Brain pericyte (primary cell): ENCODE results near the gene ZBTB25.
A peak's percentile ranks its signal among the peaks of the same experiment; 100 is the strongest.

Experiments
- DNase-seq: peaks from one replicate; pipeline ENCODE4 v3.0.0-alpha.2; 2012; ENCODE audit warnings: low read depth, low spot score

The ZBTB25 gene

DNA sequence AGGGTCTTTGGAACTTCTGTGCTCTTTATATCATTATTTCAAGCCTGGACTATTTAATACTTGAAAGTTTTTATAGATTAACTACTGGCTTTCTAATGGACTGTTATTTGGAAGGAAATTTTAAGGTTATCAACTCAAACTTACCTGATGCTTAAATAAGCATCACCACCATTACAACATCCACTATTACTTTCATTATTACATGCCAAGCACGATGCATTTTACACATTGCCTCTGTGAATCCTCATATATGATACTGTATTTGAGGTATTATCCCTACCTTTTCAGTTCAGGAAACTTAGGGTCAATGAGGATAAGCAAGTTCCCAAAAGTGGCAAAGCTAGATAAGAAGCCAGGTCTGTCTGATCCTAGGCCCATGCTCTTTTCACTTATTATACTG, 13.3 kb upstream of the ZBTB25 start:
- DNase-seq, result no peak

GRCh38 chr14:64515053-64515452, 11.4 kb upstream of the ZBTB25 start:
- DNase-seq, result no peak

GRCh38 chr14:64513271-64513670, 9.6 kb upstream of the ZBTB25 start:
- DNase-seq, result no peak

DNA sequence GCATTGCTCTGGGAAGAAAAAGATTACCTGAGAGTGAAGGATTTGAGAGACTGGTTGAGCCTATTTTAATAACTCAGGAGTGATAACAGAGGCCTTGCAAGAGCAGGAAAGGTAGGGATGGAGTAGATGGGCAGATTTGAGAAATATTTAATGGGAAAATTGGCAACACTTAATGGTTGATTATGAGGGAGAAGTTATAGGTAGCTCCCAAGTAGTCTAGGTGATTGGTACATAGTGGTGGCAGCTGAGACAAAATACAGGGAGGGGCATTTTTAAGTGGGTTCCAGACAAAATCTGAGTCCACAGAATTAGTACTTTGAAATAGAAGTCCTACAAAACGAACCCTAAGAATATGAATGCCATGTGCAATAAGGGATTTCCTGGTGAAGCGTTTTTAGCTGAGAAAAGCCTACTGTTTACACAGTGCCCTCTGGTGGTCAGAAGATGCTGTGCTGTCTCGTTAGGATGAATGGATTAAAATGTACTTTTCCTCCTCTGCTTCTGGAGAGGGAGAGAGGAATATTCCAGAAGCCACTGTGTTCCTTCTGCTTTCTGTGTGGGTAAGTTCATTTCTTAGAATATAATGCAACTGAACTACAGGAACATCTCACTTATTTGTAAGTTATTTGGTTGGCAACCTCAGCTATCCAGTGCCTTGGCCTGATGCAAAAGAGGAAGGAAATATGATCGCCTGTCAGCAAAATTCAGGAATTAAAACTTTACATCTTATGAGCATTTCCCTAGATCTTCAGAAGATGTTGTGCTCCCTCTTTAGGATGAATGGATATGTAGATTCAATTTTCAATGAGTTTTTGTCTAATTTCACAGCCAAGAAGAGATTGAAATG, 7.4 kb upstream of the ZBTB25 start:
- no peak for DNase-seq

DNA sequence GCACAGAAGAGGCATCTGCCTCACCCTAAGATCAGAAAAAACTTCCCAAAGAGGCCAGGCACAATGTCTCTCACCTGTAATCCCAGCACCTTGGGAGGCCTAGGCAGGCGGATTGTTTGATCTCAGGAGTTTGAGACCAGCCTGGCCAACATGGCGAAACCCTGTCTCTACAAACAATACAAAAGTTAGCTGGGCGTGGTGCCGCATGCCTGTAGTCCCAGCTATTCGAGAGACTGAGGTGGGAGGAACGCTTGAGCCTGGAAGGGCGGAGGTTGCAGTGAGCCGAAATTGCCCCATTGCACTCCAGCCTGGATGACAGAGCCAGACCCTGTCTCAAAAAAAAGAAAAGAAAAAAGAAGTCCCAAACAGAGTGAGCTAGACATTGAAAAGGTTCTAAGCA, 5.4 kb upstream of the ZBTB25 start:
- no peak for DNase-seq

DNA sequence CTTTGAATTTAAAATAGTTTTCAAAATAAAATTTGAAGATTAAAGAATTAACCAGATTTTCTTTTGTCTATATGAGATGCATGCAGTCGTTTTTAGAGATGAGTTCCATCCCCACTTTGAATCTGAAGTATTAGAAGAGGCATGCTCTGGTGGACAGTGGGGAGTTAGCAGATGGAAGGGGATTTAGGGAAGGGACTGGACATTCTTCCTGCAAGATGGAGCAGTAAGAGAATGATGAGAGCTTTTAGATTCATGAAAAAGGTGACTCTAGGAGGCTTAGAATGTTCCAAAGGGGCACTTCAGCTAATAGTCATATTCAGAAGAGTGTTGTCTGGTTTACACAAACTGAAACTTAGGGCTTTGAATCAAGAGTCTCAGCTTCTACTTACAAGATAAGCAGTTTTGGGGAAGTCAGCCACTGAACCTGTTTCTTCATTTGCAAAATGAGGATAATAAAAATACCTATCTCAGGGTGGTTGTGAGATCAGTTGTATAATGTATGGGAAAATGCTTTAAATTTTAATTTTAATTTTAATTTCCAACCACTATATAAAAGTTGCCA, 4.7 kb upstream of the ZBTB25 start:
- DNase-seq, result no peak

GRCh38 chr14:64507376-64508156, 3.9 kb upstream of the ZBTB25 start:
- DNase-seq, result no peak

- no peak for DNase-seq
These were observed 3.1 kb upstream of the ZBTB25 start for GRCh38 chr14:64506721-64507120.

DNA sequence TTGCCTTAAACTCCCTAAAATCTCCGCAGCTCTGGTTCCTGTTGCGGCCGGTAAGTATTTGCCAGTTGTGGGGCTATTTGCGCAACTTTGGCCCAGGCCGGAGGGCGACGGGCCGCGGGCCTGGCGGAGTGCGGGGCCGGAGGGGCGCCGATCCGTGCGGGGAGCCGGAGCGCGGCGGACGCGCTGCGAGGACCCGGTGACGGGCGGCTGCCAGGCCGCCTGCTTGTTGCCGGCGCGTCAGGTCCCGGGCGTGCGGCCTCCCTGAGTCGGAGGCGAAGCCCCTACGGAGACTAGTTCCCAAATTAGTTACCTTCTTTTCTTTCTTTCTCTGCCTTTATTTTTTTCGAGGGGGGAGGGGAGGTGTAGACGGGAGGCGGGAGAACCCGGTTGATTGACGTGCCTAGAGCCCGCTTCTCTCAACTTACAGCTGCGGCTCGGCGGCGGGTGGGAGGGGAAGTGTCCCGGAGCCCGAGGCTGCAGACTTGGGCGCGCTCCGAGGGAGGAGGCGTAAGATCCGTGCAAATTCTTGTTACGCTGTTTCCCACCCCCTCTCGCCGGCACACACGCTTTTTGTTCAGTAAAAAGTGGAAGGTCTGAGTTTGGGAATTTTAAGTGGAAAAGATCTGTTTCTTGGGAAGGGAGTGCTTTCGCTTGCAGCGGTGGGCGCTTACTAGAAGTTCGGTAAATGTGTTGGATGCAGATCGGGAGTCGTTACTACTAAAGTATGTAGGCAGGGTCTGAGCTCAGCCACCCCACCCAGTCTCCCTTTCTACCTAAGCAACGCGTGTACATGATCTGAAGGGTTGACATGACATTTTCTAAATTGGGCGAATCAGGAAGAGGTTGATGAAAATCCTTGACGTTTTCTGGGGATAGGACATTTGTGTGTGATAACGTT, 1.5 kb upstream of the ZBTB25 start:
- peak; percentile 53 for DNase-seq

DNA sequence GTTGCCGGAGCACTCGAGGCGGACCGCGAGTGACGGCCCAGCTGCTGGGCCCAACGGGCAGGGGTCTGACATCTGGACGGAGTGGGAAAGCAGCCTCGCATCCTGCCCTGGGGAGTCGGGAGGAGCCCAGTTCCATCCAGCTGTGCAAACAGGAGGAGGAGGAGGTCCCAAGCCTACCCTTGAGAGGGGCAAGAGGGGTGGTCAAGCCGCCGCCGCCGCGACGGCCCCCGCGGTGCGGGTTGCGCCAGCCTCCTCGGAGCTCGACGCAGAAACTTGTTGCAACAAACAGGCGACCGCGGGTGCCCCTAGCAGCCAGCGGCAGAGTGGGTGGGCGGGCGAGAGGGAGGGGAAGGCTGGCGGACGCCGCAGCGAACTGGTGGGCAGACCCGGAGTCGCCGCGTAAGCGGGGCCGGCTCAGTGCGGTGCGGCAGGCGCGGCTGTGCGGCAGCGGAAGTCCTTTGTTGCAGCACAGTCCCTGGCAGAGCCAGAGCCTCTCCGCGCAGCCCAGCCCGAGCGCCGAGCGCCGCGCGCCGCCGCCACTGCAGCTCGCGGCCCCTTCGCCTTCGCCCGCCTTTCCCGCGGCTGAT, 765 bp upstream of the ZBTB25 start, which contains the start of gene ZBTB1:
Gene ZBTB1, plus strand, starts transcription at position 461 of the 587 bp plus-strand sequence. CDS start 16,735 bp downstream, outside the sequence.
- DNase-seq, result peak; percentile 89

DNA sequence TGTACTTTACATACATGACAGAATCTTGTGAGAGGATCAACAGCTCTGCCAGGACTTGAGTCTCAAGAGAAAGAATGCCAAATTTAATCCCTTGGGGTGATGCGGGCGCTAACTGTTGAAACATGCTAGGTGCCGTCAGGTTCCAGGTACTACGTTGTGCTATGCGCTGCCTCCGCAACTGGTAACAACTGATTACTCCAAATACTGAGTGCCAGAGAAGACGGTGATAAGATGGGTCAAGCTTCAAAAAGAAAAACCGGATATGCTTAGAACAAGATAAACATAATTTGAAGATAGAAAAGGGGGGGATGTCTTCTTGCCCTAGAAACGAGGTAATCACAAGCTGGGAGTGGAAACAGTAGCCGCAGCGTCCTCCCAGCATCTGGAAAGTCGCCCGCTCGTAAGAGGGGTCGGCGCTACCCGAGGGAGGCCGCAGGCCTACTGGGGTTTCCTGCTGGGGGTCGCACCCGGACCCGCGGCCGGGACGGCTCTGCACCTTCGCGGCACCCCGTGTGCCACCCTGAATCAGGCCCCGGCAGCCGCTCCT, 678 bp downstream of the ZBTB25 start:
- no peak for DNase-seq

DNA sequence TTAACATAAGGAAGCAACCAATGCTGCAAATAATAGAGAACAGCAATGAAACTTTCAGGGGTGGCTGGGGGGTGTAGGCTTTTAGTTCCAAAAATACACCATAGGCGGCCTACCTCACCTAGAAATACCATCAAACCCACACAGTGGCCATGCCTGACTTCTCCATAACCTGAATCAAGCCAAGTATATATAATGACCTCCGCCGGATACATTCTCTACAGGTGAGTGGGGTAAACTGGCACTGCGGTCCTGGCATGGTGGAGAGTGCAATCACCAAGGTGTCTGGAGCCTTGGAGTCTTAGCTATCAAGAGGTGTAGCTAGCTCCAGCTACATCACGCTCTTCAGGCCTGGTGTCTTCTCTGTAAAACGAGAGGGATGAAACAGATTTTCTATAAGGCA, 1.2 kb downstream of the ZBTB25 start:
- DNase-seq, result no peak

DNA sequence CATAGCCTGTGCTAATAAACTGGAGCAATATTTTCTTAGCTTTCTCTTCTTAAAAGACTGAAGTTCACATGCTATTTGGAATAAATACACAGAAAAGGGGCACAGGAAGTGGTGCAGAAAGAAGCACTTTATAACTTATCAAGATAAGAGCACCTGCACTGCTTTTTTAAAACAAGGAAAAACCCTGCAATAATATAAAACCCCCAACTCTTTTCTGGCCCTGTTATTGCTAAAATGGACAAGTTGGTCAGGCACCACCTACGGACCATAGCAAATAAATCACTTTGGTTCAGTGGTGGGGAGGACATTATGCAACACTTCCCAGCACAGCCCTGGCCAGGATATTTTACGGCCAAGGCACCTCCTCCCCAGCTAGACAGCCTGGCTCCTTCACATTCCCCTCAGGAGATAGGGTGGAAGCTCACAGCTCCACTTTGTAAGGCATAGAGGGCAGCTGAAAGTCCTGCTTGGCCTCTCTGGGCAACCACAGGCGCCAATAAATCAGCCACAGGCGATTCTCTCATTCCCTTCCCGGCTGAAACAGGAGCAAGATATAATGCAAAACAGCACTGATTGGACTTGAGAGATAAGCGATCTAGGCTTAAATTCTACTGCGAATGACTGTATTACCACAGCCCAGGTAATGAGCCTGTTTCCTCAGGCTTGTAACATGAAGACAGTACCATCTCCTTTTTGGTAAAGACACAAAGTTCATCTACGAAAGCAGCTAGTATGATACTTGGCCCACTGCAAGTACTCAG, 2.0 kb downstream of the ZBTB25 start:
- no peak for DNase-seq

- no peak for DNase-seq
These were observed 3.5 kb downstream of the ZBTB25 start for GRCh38 chr14:64500088-64500487.

GRCh38 chr14:64496764-64497163, 6.9 kb downstream of the ZBTB25 start:
- no peak for DNase-seq

- no peak for DNase-seq
These were observed 8.4 kb downstream of the ZBTB25 start for GRCh38 chr14:64495252-64495651.

DNA sequence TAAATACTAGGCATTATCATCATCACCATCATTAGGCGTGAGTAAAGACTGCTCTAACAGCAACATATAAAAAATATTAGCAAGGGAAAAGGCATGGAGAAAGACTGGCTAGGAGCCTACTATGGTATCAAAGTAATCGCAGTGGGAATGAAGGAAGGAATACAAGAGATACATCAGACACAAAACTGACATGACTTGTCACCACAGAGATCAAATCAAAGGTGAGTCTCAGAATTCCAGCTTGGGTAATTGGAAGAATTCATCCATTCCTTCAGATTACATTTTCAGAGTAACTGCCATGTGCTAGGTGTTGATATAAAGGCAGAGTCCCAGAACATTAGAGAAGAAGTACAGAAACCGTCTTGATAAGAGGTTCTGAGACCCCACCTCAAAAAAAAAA, 10.2 kb downstream of the ZBTB25 start:
- DNase-seq, result no peak

GRCh38 chr14:64491637-64492036, 12.0 kb downstream of the ZBTB25 start:
- no peak for DNase-seq

- no peak for DNase-seq
These were observed 15.0 kb downstream of the ZBTB25 start for GRCh38 chr14:64488590-64489099.
